PC-3 (cell line): Measurements from ENCODE around the gene SH3GL3. TPM values are rescaled to one million over a fixed set of nuclear protein-coding genes. Genes with fewer than 3 reads are reported as not detected.

ENCODE experiments used
- ATAC-seq: fragments of 200-7000 bp; cut with Tn5 transposase; 2 replicates; pipeline ENCODE4 v1.9.1; 2020; ENCODE audit warnings: mild to moderate bottlenecking, moderate library complexity
- BruUV-seq: library from RNA; stranded (reverse); fragments of 400-500 nt; replicated peaks from 2 replicates; lab custom pipeline; 2021; lab: Mats Ljungman, UMichigan
- CTCF ChIA-PET: fragments of 300-600 bp; sonication (Branson Sonifier 250); formaldehyde crosslinking; loops from one replicate; lab custom pipeline; 2022; ENCODE audit warnings: antibody characterized with exemption; lab: Charles Lee
- POLR2A ChIA-PET: fragments of 300-600 bp; sonication (Branson Sonifier 250); formaldehyde crosslinking; loops from one replicate; lab custom pipeline; 2022; ENCODE audit warnings: antibody characterized with exemption; ENCODE audit not compliant: unreplicated experiment; lab: Charles Lee
- DNase-seq: peaks from one replicate; pipeline ENCODE4 v3.0.0-alpha.2; 2015
- H2AFZ ChIP-seq: fragments of 300-600 bp; sonication (generic); 2 replicates; pipeline ENCODE4 v1.6.0; 2016; ENCODE audit warnings: antibody characterized with exemption, low read length
- H3F3A ChIP-seq: fragments of 300-600 bp; sonication (generic); one replicate; pipeline ENCODE4 v1.6.0; 2017; ENCODE audit warnings: antibody characterized with exemption, low read length, control low read depth, mild to moderate bottlenecking; ENCODE audit not compliant: unreplicated experiment
- H3K27ac ChIP-seq: fragments of 300-600 bp; sonication (generic); 2 replicates; pipeline ENCODE4 v1.5.1; 2016; ENCODE audit warnings: mild to moderate bottlenecking, low read length
- H3K27me3 ChIP-seq: fragments of 300-600 bp; sonication (generic); 2 replicates; pipeline ENCODE4 v1.6.1; 2016; ENCODE audit warnings: low read length, mixed read lengths
- H3K36me3 ChIP-seq: fragments of 300-600 bp; sonication (generic); 2 replicates; pipeline ENCODE4 v1.6.1; 2016; ENCODE audit warnings: low read depth, mixed run types, low read length, mixed read lengths
- H3K4me1 ChIP-seq: fragments of 300-600 bp; sonication (generic); 2 replicates; pipeline ENCODE4 v1.5.1; 2016; ENCODE audit warnings: low read length; ENCODE audit not compliant: insufficient read depth
- H3K4me2 ChIP-seq: fragments of 300-600 bp; sonication (generic); 2 replicates; pipeline ENCODE4 v1.6.0; 2016; ENCODE audit warnings: low read length
- H3K4me3 ChIP-seq: fragments of 300-600 bp; sonication (generic); 2 replicates; pipeline ENCODE4 v1.5.1; 2016; ENCODE audit warnings: mild to moderate bottlenecking, low read length, mixed read lengths
- H3K79me2 ChIP-seq: fragments of 300-600 bp; sonication (generic); 2 replicates; pipeline ENCODE4 v1.6.1; 2017; ENCODE audit warnings: low read length, mixed read lengths
- H3K9ac ChIP-seq: fragments of 300-600 bp; sonication (generic); 2 replicates; pipeline ENCODE4 v1.6.0; 2016; ENCODE audit warnings: mild to moderate bottlenecking, low read length
- H3K9me2 ChIP-seq: fragments of 300-600 bp; sonication (generic); replicated peaks from 2 replicates; pipeline ENCODE4 v1.6.1; 2016; ENCODE audit warnings: mixed run types, low read length, mixed read lengths
- H3K9me3 ChIP-seq: fragments of 300-600 bp; sonication (generic); 2 replicates; pipeline ENCODE4 v1.6.1; 2016; ENCODE audit warnings: low read length, mixed read lengths
- H4K20me1 ChIP-seq: fragments of 300-600 bp; sonication (generic); 2 replicates; pipeline ENCODE4 v1.6.1; 2016; ENCODE audit warnings: low read length, mixed read lengths
- EZH2 ChIP-seq: fragments of 300-600 bp; sonication (generic); IDR thresholded peaks from one replicate; pipeline ENCODE4 v1.6.1; 2017; ENCODE audit warnings: antibody characterized with exemption, mild to moderate bottlenecking, low read length; ENCODE audit not compliant: unreplicated experiment
- EZH2phosphoT487 ChIP-seq: fragments of 300-600 bp; sonication (generic); IDR thresholded peaks from 2 replicates; pipeline ENCODE4 v1.6.1; 2018; ENCODE audit warnings: mild to moderate bottlenecking, antibody characterized with exemption, low read length, borderline replicate concordance
- intact Hi-C: fragments of 100-400 bp; cut with micrococcal nuclease; formaldehyde crosslinking; loops from 2 replicates; pipeline ENCODE4 v1.9.0; 2023
- total RNA-seq: library from RNA; depleted of rRNA; stranded (reverse); fragments of >200 nt; gene quantifications from 2 replicates; pipeline ENCODE4 v1.2.3, GENCODE V29; 2014
- TF ChIP-seq, protein P1 (sequence below): fragments of 300-600 bp; sonication (generic); conservative IDR thresholded peaks from 2 replicates; pipeline ENCODE4 v1.5.1; 2017; ENCODE audit warnings: antibody characterized with exemption, low read depth, mild to moderate bottlenecking, low read length

SH3GL3 gene
- total RNA-seq, 1 experiment from 2014 or later, result 3.6 TPM

DNA sequence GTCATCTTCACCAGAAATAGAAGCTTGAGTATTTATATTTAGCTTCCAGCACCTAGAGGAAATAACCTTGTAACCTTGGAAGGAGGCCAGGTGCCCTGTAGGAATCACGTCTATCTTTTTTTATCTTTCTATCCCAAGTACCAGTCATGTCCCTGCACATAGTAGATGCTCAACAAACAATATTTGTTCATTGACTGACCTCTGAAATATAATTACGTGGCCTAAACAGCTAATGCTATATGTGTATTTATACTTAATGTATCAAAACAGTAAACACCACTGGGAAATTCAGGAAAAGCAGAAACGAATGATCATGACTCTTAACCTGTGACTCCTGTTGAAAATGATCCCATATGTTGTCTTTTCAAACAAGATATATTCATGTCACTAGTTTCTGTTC, 108.9 kb downstream of the SH3GL3 start:
- Histone ChIP-seq H3K4me3 (no peak overlapping the region), H3K27ac (no peak overlapping the region), H4K20me1 (no peaks in the 10 kb centered on the region), H3K27me3 (no peaks in the 10 kb centered on the region), H3K79me2 (no peaks in the 10 kb centered on the region), H3K36me3 (no peaks in the 10 kb centered on the region), H3F3A (no peaks in the 10 kb centered on the region), H3K4me1 (no peaks in the 10 kb centered on the region), H3K4me2 (no peak overlapping the region), H3K9ac (no peak overlapping the region), H3K9me2 (no peaks in the 10 kb centered on the region), H2AFZ (no peak overlapping the region), H3K9me3 (no peaks in the 10 kb centered on the region)
- DNase-seq, result no peak
- TF ChIP-seq EZH2phosphoT487, result no peak
- TF ChIP-seq, protein P1, sequence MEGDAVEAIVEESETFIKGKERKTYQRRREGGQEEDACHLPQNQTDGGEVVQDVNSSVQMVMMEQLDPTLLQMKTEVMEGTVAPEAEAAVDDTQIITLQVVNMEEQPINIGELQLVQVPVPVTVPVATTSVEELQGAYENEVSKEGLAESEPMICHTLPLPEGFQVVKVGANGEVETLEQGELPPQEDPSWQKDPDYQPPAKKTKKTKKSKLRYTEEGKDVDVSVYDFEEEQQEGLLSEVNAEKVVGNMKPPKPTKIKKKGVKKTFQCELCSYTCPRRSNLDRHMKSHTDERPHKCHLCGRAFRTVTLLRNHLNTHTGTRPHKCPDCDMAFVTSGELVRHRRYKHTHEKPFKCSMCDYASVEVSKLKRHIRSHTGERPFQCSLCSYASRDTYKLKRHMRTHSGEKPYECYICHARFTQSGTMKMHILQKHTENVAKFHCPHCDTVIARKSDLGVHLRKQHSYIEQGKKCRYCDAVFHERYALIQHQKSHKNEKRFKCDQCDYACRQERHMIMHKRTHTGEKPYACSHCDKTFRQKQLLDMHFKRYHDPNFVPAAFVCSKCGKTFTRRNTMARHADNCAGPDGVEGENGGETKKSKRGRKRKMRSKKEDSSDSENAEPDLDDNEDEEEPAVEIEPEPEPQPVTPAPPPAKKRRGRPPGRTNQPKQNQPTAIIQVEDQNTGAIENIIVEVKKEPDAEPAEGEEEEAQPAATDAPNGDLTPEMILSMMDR, result no peak
- CTCF ChIA-PET, result no interaction called here
- POLR2A ChIA-PET, result no interaction called here
- ATAC-seq, result no peak
- intact Hi-C loops, result no loop called here
- BruUV-seq, result no TSS peak

DNA sequence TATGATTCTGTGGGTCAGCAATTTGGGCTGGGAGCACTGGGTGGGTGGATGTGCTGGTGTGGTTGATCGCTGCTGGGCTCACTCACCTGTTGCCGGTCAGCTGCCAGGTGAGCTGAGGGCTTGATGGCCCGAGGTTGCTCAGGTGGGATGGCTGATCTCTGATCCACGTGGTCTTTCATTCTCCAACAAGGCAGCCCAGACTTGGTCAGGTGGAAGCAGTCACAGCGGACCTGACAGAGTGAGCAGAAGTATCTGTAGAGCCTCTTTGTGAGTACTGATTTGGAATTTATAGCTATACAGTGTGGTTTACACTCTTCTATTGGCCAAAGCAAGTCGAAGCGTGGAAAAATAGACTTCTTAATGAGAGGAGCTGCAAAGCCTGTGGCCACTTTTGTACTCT, 109.6 kb downstream of the SH3GL3 start:
- H3K9ac ChIP-seq, result no peak overlapping the region
- no TSS peak for BruUV-seq
- H3K36me3 ChIP-seq, result no peaks in the 10 kb centered on the region
- intact Hi-C loops, result no loop called here
- H3K4me1 ChIP-seq, result no peaks in the 10 kb centered on the region
- H4K20me1 ChIP-seq, result no peaks in the 10 kb centered on the region
- H2AFZ ChIP-seq, result no peak overlapping the region
- H3K4me3 ChIP-seq, result no peak overlapping the region
- ATAC-seq (no peak), DNase-seq (no peak)
- CTCF ChIA-PET, result no interaction called here
- H3K79me2 ChIP-seq, result no peaks in the 10 kb centered on the region
- POLR2A ChIA-PET, result no interaction called here
- no peaks in the 10 kb centered on the region for H3K27me3 ChIP-seq
- H3F3A ChIP-seq, result no peaks in the 10 kb centered on the region
- H3K9me2 ChIP-seq, result no peaks in the 10 kb centered on the region
- no peaks in the 10 kb centered on the region for H3K9me3 ChIP-seq
- no peak for TF ChIP-seq EZH2
- TF ChIP-seq, protein P1, result no peak
- TF ChIP-seq EZH2phosphoT487, result no peak
- H3K4me2 ChIP-seq, result no peak overlapping the region
- no peak overlapping the region for H3K27ac ChIP-seq

DNA sequence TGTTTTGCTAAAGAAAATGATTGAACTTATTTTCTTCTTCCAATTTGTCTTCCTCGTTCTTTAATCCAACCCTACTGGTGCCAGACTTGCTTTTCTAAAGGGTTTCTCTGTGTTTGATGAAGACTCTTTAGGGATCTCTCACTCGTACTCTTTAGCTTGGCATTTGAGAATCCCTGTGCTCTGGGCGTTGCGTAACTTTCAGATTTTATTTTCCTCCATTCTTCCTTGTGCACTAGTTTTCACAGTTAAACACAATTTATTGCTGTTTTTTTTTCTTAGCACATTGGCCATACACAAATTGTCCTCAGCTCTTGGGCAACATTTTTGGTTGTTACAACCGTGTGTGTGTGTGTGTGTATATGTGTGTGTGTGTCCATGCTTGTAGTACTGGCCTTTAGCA, 111.0 kb downstream of the SH3GL3 start:
- no peaks in the 10 kb centered on the region for H3K27me3 ChIP-seq
- no peak overlapping the region for H2AFZ ChIP-seq
- H3K79me2 ChIP-seq, result no peaks in the 10 kb centered on the region
- BruUV-seq, result no TSS peak
- no peak overlapping the region for H3K4me3 ChIP-seq
- no peak overlapping the region for H3K9ac ChIP-seq
- POLR2A ChIA-PET, result no interaction called here
- H3K4me1 ChIP-seq, result no peaks in the 10 kb centered on the region
- TF ChIP-seq, protein P1, result no peak
- TF ChIP-seq EZH2phosphoT487, result no peak
- no peak for TF ChIP-seq EZH2
- intact Hi-C loops, result no loop called here
- no peak for ATAC-seq
- H3K36me3 ChIP-seq, result no peaks in the 10 kb centered on the region
- CTCF ChIA-PET, result interaction anchor here (1.0 kb wide), 1 partner anchor 310 kb away, joined by 3 read pairs; no protein-coding TSS in a partner anchor
- H3K27ac ChIP-seq, result no peak overlapping the region
- H3K9me2 ChIP-seq, result no peaks in the 10 kb centered on the region
- H3K4me2 ChIP-seq, result no peak overlapping the region
- no peaks in the 10 kb centered on the region for H3K9me3 ChIP-seq
- no peaks in the 10 kb centered on the region for H3F3A ChIP-seq
- DNase-seq, result no peak
- no peaks in the 10 kb centered on the region for H4K20me1 ChIP-seq
